Measurements from ENCODE around the gene ZNF518B.
A peak's percentile ranks its signal among the peaks of the same experiment; 100 is the strongest.
"Not testable (repeated sequence)": the region's sequence is repeated elsewhere in the genome, so short reads cannot be mapped to it uniquely, and the experiment has no call there.

Gene ZNF518B

DNA sequence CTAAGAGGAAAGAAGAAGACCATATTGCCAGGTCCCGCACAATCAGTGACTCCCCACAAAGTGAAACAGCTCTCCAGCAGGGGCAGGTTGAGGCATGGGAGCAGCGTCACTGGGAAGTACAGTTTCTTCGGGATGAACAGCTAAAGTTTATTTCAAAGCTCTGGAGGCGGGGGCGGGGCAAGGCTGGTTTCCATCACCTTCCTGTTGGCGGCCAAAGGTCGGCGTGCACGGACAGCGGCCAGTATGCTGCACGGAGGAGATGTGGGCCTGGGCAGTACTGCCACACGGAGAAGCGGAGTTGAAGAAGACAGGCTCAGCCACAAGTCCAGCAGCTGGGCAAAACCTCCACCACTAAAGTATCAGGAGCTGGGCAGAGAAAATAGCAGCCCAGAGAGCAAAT lies 951 bp upstream of the ZNF518B start:
- no peak for DNase-seq (ENCODE audit: low read depth)

DNA sequence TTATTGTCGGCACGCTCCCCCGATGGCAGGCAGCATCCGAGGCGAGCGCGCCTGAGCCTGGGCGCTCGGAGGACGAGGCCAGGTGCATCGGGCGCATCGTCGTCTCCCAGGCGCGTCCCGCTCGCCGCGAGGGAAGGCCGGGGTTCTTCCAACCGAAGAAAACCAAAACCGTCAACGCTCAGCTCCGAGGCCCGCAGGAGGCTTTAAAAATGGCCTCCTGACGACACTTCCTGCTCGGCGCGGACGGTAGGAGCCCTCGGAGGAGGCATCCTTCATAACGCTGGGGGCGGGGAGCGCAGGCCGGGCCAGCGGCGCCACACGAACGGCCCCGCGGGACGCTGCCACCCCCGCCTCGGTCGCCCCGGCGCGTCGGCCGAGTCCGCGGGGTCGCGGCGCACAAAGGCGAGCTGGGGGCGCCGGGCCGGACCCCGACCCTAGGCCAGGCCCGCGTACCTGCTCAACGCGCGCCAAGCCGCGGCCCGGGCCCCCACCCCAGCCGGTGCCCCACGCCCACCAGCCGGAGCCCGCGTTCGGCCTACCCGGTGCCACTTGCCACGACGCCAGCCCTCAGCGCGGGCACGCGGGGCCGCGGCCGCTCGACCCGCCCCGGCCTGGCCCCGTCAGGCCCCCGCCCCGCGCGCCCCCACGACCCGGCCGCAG lies 501 bp downstream of the ZNF518B start:
- peak; percentile 10 for DNase-seq (ENCODE audit: low read depth)

DNA sequence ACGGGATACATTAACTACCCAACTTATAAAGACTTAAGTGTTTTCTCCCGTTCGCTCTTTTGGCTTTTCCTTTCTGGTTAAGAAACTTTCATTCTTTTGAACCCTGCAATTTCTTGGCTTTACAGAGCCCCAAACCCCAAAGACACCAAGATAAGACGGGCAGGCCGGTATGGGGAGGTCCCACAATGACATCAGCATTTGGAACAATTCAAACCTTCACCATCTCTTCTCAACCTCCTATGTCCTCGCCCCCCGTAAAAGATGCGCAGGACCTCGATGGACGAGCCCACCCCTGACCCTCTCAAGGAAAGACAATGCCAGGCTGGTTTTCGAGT lies 999 bp downstream of the ZNF518B start:
- DNase-seq (ENCODE audit: low read depth) = no peak

DNA sequence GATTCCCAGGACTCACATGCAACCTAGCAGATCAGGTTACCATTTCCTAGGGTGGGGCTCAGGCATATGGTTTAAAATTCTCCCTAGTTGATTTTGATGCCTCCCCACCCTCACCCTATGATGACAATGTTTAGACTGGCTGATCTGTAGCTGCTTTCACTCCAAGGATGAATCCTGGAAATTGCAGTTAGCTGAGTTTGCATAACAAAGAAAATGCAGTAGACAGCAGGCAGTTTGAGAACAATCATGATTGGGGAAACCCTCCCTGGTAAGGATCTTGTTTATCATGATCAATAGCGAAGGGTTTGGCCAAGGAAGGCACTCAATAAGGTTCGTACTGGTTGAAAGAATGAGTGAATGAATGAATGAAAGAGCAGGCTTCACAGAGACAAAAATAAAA lies 2.1 kb downstream of the ZNF518B start:
- DNase-seq (ENCODE audit: low read depth) = no peak

DNA sequence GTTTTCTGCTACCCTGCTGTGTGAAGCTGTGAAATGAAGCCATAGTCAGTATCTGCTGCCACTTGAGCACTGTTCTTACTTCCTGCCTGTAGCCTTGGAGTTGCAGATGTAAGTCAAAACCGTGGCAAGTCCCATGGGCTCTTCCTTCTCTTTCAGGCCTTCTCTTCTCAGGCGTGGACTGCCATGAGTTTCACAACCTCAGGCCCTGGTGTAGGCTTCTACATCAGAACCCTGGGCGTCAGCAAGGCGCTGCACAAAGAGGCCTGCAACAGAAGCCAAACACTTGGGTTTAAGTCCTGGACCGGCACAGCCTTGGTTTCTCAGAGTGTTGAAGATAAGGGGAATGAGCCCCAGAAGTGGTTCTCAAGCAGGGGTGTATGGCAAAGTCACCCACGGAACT lies 2.5 kb downstream of the ZNF518B start:
- DNase-seq (ENCODE audit: low read depth) = no peak

DNA sequence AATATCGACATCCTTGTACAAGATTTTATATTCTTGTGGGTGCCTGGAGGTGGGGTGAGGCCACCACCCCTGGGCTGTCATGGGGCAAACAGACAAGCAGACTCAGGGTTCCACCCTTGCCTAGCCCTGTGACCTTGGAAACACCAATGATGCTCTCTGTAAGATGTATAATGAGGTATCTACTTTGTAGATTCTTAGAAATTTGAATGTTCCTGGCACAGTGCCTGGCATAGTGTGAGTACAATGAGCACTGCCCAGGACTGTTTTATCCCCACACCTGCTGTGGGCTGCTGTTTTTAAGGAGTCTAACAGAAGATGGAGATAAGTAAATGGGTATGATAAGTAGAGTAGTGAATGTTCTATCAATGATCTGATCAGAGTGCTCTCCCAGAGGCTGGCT lies 3.1 kb downstream of the ZNF518B start:
- no peak for DNase-seq (ENCODE audit: low read depth)

DNA sequence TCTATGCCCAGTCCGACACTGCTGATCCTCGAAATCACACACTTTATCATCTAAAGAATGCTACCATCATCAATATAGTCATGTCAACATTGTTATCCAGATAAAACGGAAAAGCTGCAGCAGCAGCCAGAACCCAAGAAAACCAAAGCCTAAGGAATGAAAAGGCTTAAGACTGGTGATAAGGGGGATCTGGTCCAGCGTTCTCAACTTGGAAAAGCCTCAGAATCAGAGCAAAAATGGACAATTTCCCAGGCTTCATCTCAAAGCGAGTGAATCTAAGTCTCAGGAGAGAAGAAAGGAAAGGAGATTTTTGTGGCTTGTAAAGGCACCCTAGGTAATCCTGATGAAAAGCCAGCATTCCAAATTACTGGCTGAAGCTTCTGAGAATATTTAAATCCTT lies 8.2 kb downstream of the ZNF518B start:
- no peak for DNase-seq (ENCODE audit: low read depth)

DNA sequence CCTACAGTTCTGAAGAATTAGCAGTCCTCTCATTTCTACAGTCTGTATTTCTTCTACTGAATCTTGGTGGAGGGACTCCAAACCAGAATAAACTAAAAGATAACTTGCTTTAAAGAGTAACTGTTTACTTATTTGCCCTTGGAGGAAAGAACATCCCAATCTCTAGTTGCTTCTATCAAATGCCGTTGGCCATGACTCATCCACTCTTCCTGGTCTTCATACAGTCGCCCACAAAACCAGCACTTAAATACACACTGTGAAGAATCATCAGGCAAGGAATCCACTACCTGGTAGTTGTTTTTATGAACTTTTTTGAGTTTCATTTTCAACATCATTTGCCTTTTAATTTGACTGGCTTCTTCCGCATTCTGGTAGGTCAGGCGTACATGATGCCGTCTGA lies 14.2 kb downstream of the ZNF518B start:
- DNase-seq (ENCODE audit: low read depth) = no peak

DNA sequence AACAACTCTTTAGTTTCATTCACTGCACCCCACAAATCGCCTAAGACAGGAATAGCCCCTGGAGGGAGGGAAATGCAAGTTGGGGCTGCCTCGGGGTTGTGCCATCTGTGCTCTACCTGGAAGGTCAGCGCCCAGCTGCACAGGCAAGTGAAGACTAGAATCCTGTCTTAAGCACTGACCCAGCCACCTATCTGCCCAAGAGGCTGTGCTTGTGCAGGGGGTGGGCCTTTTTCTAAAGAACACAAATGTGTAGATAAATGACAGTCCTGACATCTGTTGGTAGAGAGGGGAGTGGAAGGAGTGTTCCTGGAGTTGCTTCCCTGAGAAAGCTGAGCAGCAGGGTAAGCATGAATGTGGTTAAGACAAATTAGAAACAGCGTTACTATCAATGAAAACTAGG lies 15.7 kb downstream of the ZNF518B start:
- DNase-seq (ENCODE audit: low read depth) = no peak

DNA sequence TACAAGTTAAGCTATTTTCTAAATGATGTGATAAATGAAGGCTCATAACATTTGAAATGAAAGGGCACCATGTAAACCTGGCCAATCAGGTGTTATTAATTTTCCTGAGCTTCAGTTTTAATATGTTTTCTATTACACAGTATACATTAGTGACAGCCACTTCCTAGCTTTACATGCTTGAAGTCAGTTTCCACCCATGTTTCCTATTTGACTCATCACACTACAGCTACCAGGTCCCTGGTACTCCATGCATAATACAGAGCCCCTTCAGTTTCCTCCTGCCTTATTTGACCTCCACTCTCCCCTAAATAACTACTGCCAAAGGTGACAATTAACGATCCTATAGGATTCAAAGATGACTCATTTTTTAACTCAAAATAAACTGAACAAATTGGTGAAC lies 18.3 kb downstream of the ZNF518B start:
- no peak for DNase-seq (ENCODE audit: low read depth)

DNA sequence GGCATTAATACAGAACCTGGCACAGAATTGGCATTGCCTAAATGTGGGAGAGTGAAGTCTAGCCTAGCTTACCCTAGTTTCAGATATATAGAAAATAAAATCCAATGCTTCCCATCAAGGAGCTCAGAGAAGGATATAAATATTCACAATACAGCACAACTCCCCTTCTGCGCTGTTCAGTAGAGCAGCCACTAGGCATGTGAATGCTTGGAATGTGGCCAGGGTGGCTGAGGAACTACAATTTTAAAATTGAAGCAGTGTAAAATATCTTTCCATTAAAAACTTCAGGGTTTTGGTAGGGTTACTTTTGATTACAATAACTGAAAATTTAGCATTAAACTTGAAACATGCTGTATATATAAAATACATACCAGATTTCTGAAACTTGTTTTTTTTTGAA lies 19.5 kb downstream of the ZNF518B start:
- no peak for DNase-seq (ENCODE audit: low read depth)

DNA sequence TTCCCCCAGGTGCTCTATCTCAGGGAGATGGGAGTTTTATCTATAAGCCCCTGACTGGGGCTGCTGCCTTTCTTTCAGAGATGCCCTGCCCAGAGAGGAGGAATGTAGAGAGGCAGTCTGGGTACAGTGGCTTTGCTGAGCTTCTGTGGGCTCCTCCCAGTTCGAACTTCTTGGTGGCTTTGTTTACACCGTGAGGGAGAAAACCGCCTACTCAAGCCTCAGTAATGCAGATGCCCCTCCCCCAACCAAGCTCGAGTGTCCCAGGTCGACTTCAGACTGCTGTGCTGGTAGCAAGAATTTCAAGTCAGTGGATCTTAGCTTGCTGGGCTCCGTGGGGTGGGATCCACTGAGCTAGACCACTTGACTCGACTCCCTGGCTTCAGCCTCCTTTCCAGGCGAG lies 29.5 kb downstream of the ZNF518B start:
- not testable (repeated sequence) for DNase-seq (ENCODE audit: low read depth)

DNA sequence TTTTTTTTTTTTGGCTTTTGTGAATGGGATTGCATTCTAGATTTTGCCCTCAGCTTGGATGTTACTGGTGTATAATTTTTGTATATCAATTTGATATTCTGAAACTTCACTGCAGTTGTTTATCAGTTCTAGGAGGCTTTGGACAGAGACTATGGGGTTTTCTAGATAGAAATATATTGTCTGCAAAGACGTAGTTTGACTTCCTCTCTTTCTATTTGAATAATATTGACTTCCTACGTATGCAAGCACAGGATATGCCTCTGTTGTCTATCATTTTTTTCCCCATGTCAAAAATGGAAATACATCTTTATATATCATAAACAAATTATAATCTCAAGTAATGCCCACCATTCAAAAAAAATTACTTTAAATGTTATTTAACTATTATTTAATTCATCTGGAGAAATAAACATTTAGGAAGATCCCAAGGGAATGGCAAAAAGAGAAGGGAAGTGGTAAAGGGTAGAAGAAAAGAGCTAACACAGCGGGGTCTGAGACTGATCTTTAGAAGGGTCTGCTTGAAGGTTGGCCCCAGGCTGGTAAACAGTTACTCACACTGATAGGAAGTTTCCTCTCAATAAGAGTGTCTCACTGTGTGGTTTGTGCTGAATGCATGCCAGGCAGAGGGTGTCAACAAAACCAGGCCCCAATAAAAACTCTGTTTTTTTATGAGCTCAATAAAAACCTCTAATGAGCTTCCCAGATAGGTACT lies 35.7 kb downstream of the ZNF518B start:
- DNase-seq (ENCODE audit: low read depth) = no peak

DNA sequence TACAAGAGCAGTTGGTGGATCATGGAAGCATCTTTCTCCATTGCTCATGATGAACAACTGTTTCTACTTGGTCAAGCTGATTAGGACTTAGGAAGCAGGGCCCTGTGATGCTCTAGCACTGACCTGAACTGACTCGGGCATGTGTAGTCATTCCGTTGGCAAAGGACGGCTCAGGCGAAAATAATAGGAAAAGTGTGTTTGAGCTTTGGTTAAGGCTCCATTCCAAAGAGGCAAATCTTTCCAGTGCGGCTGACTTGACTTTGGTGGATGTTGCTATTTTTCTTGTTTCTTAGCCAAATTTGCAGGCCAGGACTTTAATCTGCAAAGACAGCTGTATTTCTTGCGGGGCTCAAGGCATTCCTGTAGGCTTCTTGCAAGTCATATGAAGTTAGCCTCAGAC lies 39.5 kb downstream of the ZNF518B start:
- peak; percentile 43 for DNase-seq (ENCODE audit: low read depth)

DNA sequence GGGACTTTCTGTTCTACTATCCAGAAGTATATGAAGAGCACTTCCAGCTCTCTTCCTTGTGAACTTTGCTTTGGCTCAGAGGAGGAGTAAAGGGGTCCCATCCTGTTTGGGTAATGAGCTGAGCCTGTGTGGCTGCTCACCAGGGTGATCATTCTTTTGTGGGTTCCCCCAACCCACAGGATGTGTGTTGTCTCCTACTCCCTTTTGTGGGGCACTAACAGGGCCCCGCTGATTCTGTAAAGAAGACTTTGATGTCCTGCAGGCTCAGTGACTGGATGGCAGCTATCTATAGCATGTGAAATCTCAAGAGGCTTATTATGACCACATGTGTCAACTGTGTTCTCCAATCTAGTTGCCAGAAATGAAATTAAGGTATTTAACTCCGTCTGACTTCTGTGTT lies 40.8 kb downstream of the ZNF518B start:
- no peak for DNase-seq (ENCODE audit: low read depth)

DNA sequence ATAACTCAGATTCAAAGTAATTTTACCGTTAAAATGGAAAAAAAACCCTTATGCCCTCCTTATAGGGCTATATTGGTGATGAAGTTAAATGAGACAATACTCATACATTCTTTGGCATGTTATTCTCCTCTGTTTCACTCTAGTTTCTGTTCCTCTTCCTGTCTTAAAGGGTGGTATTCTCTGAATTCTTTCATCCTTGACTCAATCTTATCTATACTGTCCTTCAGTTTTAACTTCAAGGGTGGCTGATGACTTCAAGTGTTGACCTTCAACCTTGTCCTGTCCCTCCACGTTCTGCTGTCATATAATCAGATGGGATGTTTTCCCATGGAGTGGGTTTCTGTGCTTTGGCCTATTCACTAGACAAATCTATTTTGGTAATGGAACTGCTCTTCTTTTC lies 44.0 kb downstream of the ZNF518B start:
- no peak for DNase-seq (ENCODE audit: low read depth)

DNA sequence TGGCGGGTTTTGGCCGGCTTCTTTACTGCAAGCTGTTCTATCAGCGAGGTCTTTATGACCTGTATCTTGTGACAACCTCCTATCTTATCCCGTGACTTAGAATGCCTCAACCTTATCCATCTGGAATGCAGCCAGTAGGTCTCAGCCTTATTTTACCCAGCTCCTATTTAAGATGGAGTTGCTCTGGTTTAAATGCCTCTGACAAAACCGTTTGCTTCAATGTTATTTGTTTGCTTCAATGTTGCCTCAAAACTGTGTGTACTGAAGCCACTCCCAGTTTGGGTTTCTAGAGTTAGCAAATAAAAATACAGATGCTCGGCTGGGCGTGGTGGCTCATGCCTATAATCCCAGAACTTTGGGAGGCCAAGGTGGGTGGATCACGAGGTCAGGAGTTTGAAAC lies 51.6 kb downstream of the ZNF518B start:
- DNase-seq (ENCODE audit: low read depth) = no peak

DNA sequence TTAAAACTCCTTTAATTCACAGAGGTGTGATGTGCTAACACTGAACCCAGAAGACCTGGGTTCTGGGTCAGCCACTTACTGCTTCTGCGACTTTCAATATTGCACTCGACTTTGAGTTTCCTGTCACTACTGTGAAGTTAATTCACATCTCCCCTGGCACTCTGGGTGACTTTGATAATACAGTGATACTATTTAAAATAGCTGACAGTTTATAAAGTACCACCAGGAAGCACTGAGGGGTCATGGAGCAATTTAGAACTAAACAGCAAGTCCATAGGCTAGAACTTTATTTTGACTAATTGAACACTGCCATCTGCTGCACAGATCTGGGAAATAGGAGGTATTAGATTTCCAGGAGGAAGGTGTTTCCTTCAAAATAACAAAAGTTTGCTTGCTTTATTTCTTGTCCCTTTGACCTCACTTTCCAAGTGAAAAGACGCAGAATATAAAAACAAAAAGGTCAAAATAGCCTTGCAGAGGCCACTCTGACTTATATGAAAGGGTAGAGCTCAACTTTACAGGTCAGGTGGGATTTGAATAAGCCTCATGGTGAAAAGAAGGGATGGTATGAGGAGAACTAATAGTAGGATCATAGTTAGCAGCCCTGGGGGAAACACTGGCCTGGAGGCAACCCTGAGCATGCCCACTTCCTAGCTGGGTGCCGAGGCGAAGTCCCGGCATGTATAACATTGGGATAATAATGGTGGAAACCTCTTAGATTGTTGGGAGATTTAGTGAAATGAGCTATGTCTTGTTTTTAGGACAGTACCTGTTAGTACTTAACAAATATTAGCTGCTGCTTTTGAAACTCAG lies 53.4 kb downstream of the ZNF518B start:
- DNase-seq (ENCODE audit: low read depth) = no peak

DNA sequence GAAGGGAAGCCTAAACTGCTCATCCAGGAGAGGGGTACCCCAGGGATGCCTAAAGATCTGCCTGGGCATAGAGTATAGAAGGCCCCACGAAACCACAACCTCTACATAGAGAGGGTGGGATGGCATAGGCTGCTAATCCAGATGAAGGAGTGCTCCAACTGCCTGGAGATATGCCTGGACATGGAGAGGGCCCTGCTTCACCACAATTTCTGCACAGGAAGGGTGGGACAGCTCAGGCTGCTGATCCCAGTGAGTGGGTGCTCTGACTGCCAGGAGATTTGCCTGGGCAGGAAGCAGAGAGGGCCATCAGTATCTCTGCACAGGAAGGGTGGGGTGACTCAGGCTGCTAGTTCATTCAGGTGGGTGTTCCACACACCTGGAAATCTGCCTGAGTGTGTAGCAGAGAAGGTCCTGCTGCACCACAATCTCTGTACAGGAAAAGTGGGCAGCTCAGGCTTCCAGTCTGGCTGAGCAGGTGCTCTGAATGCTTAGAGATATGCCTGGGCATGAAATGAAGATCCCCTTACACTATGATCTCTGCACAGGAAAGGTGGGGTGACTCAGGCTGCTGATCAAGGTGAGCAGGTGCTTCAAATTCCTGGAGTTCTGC lies 61.1 kb downstream of the ZNF518B start:
- DNase-seq (ENCODE audit: low read depth) = no peak

Measured in fibroblast of the conjunctiva (primary cell).